Epithelial cell of esophagus (primary cell): ENCODE results near the gene TJAP1.

ENCODE experiments used
- DNase-seq: peaks from one replicate; pipeline ENCODE4 v3.0.0; 2010; ENCODE audit warnings: low read depth
- H3K4me3 ChIP-seq: 2 replicates; pipeline ENCODE4 v1.5.1; 2011; ENCODE audit warnings: mild to moderate bottlenecking, low read length, control low read depth
- TF ChIP-seq, protein P1 (sequence below): IDR thresholded peaks from 2 replicates; pipeline ENCODE4 v1.5.1; 2011; ENCODE audit warnings: low read depth, mild to moderate bottlenecking, low read length, control low read depth, inconsistent platforms; ENCODE audit not compliant: insufficient read depth; ENCODE audit errors: missing control alignments

Gene TJAP1

DNA sequence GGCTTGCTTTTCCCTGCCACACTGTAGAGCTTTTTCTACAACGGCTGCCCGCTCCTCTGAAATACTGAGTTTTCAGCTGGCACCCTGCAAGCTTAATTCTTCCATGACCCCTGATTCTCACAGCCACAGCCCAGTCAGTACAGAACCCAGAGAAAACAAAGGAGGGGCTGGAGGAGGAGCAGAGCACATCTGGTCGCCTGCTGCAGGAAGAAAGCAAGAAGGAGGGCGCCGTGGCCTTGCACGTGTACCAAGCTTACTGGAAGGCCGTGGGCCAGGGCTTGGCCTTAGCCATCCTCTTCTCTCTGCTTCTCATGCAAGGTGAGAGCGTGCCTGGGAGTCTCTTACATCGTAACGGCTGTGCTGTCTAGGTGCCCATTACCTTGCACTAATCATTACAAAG, 33.3 kb upstream of the TJAP1 start:
- DNase-seq: no peak
- TF ChIP-seq, protein P1, sequence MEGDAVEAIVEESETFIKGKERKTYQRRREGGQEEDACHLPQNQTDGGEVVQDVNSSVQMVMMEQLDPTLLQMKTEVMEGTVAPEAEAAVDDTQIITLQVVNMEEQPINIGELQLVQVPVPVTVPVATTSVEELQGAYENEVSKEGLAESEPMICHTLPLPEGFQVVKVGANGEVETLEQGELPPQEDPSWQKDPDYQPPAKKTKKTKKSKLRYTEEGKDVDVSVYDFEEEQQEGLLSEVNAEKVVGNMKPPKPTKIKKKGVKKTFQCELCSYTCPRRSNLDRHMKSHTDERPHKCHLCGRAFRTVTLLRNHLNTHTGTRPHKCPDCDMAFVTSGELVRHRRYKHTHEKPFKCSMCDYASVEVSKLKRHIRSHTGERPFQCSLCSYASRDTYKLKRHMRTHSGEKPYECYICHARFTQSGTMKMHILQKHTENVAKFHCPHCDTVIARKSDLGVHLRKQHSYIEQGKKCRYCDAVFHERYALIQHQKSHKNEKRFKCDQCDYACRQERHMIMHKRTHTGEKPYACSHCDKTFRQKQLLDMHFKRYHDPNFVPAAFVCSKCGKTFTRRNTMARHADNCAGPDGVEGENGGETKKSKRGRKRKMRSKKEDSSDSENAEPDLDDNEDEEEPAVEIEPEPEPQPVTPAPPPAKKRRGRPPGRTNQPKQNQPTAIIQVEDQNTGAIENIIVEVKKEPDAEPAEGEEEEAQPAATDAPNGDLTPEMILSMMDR: no peak
- no peak overlapping the region for H3K4me3 ChIP-seq

DNA sequence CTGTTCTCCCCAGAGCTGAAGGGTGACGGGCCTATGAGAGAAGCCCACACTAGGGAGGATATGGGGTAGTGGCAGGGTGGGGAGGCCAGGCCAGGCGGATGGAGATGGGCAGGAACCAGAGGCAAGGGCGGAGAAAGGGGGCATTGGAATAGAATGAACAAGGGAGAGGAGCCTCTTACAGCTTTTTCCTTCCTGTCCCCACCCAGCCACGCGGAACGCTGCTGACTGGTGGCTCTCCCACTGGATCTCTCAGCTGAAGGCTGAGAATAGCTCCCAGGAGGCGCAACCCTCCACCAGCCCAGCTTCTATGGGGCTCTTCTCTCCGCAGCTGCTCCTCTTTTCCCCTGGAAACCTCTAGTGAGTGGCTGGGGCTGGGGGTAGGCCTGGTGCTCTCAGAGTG, 32.8 kb upstream of the TJAP1 start:
- no peak for DNase-seq
- no peak overlapping the region for H3K4me3 ChIP-seq
- TF ChIP-seq, protein P1: no peak

DNA sequence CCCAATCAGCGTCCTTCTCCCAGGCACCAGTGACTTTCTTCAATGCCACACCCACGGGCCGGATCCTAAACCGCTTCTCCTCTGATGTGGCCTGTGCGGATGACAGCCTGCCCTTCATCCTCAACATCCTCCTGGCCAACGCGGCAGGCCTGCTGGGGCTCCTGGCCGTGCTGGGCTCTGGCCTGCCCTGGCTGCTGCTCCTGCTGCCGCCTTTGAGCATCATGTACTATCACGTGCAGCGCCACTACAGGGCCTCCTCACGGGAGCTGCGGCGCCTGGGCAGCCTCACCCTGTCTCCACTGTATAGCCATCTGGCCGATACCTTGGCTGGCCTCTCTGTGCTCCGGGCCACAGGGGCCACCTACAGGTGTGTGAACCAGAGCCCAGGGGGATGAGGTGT, 31.8 kb upstream of the TJAP1 start:
- TF ChIP-seq, protein P1: no peak
- no peak for DNase-seq
- no peak overlapping the region for H3K4me3 ChIP-seq

GRCh38 chr6:43447604-43448003, 29.8 kb upstream of the TJAP1 start:
- TF ChIP-seq, protein P1: no peak
- H3K4me3 ChIP-seq: no peak overlapping the region
- no peak for DNase-seq

DNA sequence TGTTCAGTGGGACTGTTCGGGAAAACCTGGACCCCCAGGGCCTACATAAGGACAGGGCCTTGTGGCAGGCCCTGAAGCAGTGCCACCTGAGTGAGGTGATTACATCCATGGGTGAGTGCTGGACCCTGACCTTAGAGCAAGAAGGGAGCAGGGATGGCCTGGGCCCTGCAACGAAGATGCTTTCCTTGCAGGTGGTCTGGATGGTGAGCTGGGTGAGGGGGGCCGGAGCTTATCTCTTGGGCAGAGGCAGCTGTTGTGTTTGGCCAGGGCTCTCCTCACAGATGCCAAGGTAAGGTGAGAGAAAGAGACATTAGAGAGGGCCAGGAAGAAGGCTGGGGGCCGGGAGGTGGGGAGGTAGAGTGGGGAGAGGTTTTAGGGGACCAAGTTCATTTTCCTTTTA, 28.5 kb upstream of the TJAP1 start:
- DNase-seq: no peak
- TF ChIP-seq, protein P1: no peak
- no peak overlapping the region for H3K4me3 ChIP-seq

GRCh38 chr6:43450699-43451131, 26.7 kb upstream of the TJAP1 start:
- DNase-seq: no peak
- no peak overlapping the region for H3K4me3 ChIP-seq
- TF ChIP-seq, protein P1: no peak

GRCh38 chr6:43451348-43451747, 26.0 kb upstream of the TJAP1 start:
- TF ChIP-seq, protein P1: no peak
- DNase-seq: peak; percentile 73
- no peak overlapping the region for H3K4me3 ChIP-seq
